Neural progenitor cell (in vitro differentiated cells): ENCODE data around the gene COX7A1. TPM values are rescaled to one million over a fixed set of nuclear protein-coding genes. Genes with fewer than 3 reads are reported as not detected.

ENCODE experiments used
- DNase-seq: peaks from one replicate; pipeline ENCODE4 v3.0.0-alpha.2; 2016; ENCODE audit warnings: low spot score
- H2AFZ ChIP-seq: fragments of 200-600 bp; sonication (generic); replicated peaks from 2 replicates; pipeline ENCODE4 v1.6.1; 2016; ENCODE audit warnings: antibody characterized with exemption
- H3F3A ChIP-seq: fragments of 200-600 bp; sonication (generic); 2 replicates; pipeline ENCODE4 v1.6.1; 2016; ENCODE audit warnings: antibody characterized with exemption, low read depth
- H3K27ac ChIP-seq: fragments of 200-600 bp; sonication (generic); 2 replicates; pipeline ENCODE4 v1.5.1; 2016; ENCODE audit warnings: mild to moderate bottlenecking
- H3K27me3 ChIP-seq: fragments of 200-600 bp; sonication (generic); 2 replicates; pipeline ENCODE4 v1.6.1; 2016; ENCODE audit warnings: mild to moderate bottlenecking, moderate library complexity
- H3K36me3 ChIP-seq: fragments of 200-600 bp; sonication (generic); 2 replicates; pipeline ENCODE4 v1.5.1; 2016
- H3K4me1 ChIP-seq: fragments of 200-600 bp; sonication (generic); 2 replicates; pipeline ENCODE4 v1.6.1; 2016; ENCODE audit warnings: mixed run types
- H3K4me2 ChIP-seq: fragments of 200-600 bp; sonication (generic); 2 replicates; pipeline ENCODE4 v1.6.1; 2016
- H3K4me3 ChIP-seq: fragments of 200-600 bp; sonication (generic); 2 replicates; pipeline ENCODE4 v1.5.1; 2016
- H3K79me2 ChIP-seq: fragments of 200-600 bp; sonication (generic); 2 replicates; pipeline ENCODE4 v1.6.1; 2016; ENCODE audit warnings: low read depth
- H3K9ac ChIP-seq: fragments of 200-600 bp; sonication (generic); 2 replicates; pipeline ENCODE4 v1.6.1; 2016
- H3K9me3 ChIP-seq: fragments of 200-600 bp; sonication (generic); 2 replicates; pipeline ENCODE4 v1.5.1; 2016; ENCODE audit warnings: low read depth
- H4K20me1 ChIP-seq: fragments of 200-600 bp; sonication (generic); 2 replicates; pipeline ENCODE4 v1.6.1; 2016; ENCODE audit warnings: low read depth
- H3K27ac Mint-ChIP-seq: 3 replicates; pipeline ENCODE4 v1.8.0; 2021; ENCODE audit warnings: mixed read lengths
- H3K27me3 Mint-ChIP-seq: 2 replicates; pipeline ENCODE4 v1.8.0; 2022; ENCODE audit warnings: low read depth, mild to moderate bottlenecking, inconsistent platforms, moderate library complexity, mixed read lengths; ENCODE audit not compliant: insufficient read depth
- H3K36me3 Mint-ChIP-seq: 3 replicates; pipeline ENCODE4 v1.8.0; 2021; ENCODE audit warnings: mixed read lengths
- H3K4me1 Mint-ChIP-seq: 3 replicates; pipeline ENCODE4 v1.8.0; 2021; ENCODE audit warnings: mixed read lengths
- H3K4me3 Mint-ChIP-seq: 3 replicates; pipeline ENCODE4 v1.8.0; 2021; ENCODE audit warnings: mild to moderate bottlenecking, moderate library complexity, mixed read lengths
- H3K9me3 Mint-ChIP-seq: 3 replicates; pipeline ENCODE4 v1.8.0; 2020; ENCODE audit warnings: mixed read lengths
- CTCF ChIP-seq: fragments of 200-600 bp; sonication (generic); IDR thresholded peaks from 2 replicates; pipeline ENCODE4 v1.5.1; 2017; ENCODE audit warnings: antibody characterized with exemption, mild to moderate bottlenecking
- EZH2 ChIP-seq: fragments of 200-600 bp; sonication (generic); IDR thresholded peaks from 2 replicates; pipeline ENCODE4 v1.6.1; 2017; ENCODE audit warnings: antibody characterized with exemption, mild to moderate bottlenecking, moderate library complexity
- EZH2phosphoT487 ChIP-seq: fragments of 200-600 bp; sonication (generic); IDR thresholded peaks from 2 replicates; pipeline ENCODE4 v1.6.1; 2017; ENCODE audit warnings: antibody characterized with exemption
- total RNA-seq: library from RNA; depleted of rRNA; stranded (reverse); fragments of >200 nt; gene quantifications from 2 replicates; pipeline ENCODE4 v1.2.3, GENCODE V29; 2015; ENCODE audit warnings: low replicate concordance

COX7A1 gene
- total RNA-seq, 1 donor from 2014 or later: not detected

GRCh38 chr19:36120984-36121358, 31.3 kb downstream of the COX7A1 start:
- no peaks in the 10 kb centered on the region for H3K9me3 Mint-ChIP-seq
- no peak overlapping the region for H3K9ac ChIP-seq
- H3K79me2 ChIP-seq: peaks cover 17% of the 10 kb centered on the region
- H3K27ac Mint-ChIP-seq: no peak overlapping the region
- H3K4me3 ChIP-seq: no peak overlapping the region
- no peak overlapping the region for H3K4me3 Mint-ChIP-seq
- H3K4me1 Mint-ChIP-seq: peaks cover 8% of the 10 kb centered on the region
- no peak for DNase-seq
- TF ChIP-seq CTCF: no peak
- no peak for TF ChIP-seq EZH2
- TF ChIP-seq EZH2phosphoT487: no peak
- H3K9me3 ChIP-seq: no peaks in the 10 kb centered on the region
- peaks cover 14% of the 10 kb centered on the region for H3K4me1 ChIP-seq
- H4K20me1 ChIP-seq: peaks cover 11% of the 10 kb centered on the region
- H3K4me2 ChIP-seq: no peak overlapping the region
- H3K36me3 ChIP-seq: no peaks in the 10 kb centered on the region
- H2AFZ ChIP-seq: no peak overlapping the region
- peaks cover 5% of the 10 kb centered on the region for H3F3A ChIP-seq
- peaks cover 3% of the 10 kb centered on the region for H3K27me3 Mint-ChIP-seq
- no peaks in the 10 kb centered on the region for H3K27me3 ChIP-seq
- no peak overlapping the region for H3K27ac ChIP-seq
- peaks cover 17% of the 10 kb centered on the region for H3K36me3 Mint-ChIP-seq

DNA sequence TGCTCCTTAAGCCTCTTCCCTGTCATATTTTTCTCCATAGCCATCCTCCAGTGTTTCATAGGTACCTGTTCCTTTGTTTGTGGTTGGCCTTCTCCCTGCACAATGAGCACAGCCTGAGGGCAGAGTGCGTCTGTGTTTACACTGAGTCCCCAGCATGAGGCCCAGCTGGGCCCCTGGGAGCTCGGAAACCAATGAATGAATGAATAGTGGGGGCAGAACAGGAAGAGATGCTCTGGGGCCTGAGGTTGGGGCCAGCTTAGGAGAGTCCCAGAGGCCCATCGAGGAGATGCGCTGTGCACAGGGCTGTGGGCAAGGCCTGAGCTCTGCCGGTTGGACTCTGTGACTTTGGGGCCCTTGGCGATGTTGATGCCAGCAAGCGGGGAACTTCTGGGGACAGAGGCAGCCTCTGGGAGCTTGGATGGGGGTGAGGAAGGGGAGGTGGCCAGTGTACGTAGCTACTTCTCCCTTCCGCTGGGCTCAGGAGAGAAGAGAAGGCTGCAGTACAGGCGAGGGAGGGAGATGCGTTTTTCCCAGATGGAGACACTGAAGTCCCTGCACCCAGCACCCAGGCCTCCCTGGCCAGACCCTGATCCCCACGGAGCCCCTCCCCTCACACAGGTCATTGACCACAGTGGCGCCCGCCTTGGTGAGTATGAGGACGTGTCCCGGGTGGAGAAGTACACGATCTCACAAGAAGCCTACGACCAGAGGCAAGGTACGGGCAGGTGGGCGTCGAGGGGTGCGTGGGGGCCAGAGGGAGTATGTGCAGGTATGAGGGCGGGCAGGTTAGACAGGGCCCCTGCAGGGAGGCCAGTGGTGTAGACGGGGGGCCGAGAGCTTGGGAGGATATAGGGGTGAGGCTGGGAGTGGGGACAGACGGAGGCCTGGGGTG, 31.9 kb downstream of the COX7A1 start:
- Histone ChIP-seq H3K4me3 (no peak overlapping the region), H3K79me2 (peaks cover 18% of the 10 kb centered on the region), H3K4me2 (peak overlapping the region; percentile 61), H3F3A (peaks cover 5% of the 10 kb centered on the region), H4K20me1 (peaks cover 12% of the 10 kb centered on the region), H3K9ac (no peak overlapping the region), H3K27ac (peak overlapping the region; percentile 70), H3K36me3 (no peaks in the 10 kb centered on the region), H2AFZ (no peak overlapping the region), H3K9me3 (no peaks in the 10 kb centered on the region), H3K4me1 (peaks cover 15% of the 10 kb centered on the region), H3K27me3 (no peaks in the 10 kb centered on the region)
- no peak overlapping the region for H3K4me3 Mint-ChIP-seq
- H3K4me1 Mint-ChIP-seq: peaks cover 9% of the 10 kb centered on the region
- H3K9me3 Mint-ChIP-seq: no peaks in the 10 kb centered on the region
- peaks cover 12% of the 10 kb centered on the region for H3K36me3 Mint-ChIP-seq
- peaks cover 5% of the 10 kb centered on the region for H3K27me3 Mint-ChIP-seq
- no peak for DNase-seq
- H3K27ac Mint-ChIP-seq: peak overlapping the region; percentile 5
- TF ChIP-seq EZH2phosphoT487 (no peak), EZH2 (no peak), CTCF (no peak)

GRCh38 chr19:36116344-36116637, 36.0 kb downstream of the COX7A1 start:
- Mint-ChIP-seq H3K27ac (no peak overlapping the region), H3K36me3 (peaks cover 11% of the 10 kb centered on the region), H3K4me1 (peaks cover 23% of the 10 kb centered on the region), H3K27me3 (peaks cover 13% of the 10 kb centered on the region), H3K4me3 (peak overlapping the region; percentile 96), H3K9me3 (no peaks in the 10 kb centered on the region)
- H3K9ac ChIP-seq: no peak overlapping the region
- H3K27me3 ChIP-seq: no peaks in the 10 kb centered on the region
- H3K27ac ChIP-seq: no peak overlapping the region
- H3F3A ChIP-seq: peaks cover 27% of the 10 kb centered on the region
- H3K9me3 ChIP-seq: no peaks in the 10 kb centered on the region
- H3K4me3 ChIP-seq: peak overlapping the region; percentile 85
- no peak overlapping the region for H2AFZ ChIP-seq
- H3K4me2 ChIP-seq: peak overlapping the region; percentile 69
- TF ChIP-seq CTCF: no peak
- TF ChIP-seq EZH2phosphoT487: no peak
- no peaks in the 10 kb centered on the region for H3K36me3 ChIP-seq
- H3K4me1 ChIP-seq: peaks cover 24% of the 10 kb centered on the region
- no peak for DNase-seq
- peaks cover 20% of the 10 kb centered on the region for H4K20me1 ChIP-seq
- peaks cover 29% of the 10 kb centered on the region for H3K79me2 ChIP-seq
